GM12891 (cell line): Measurements from ENCODE around the gene NCKIPSD.

Experiments used
- POLR2A ChIP-seq: IDR thresholded peaks from 2 replicates; pipeline ENCODE4 v1.6.1; 2011; ENCODE audit warnings: low read depth, low read length, control low read depth
- POLR2AphosphoS5 ChIP-seq: IDR thresholded peaks from 2 replicates; pipeline ENCODE4 v1.6.1; 2011; ENCODE audit warnings: low read depth, low read length, control low read depth
- SPI1 ChIP-seq: IDR thresholded peaks from 2 replicates; pipeline ENCODE4 v1.6.1; 2011; ENCODE audit warnings: low read depth, low read length, control low read depth

- TF ChIP-seq POLR2A: no peak
- TF ChIP-seq POLR2AphosphoS5: no peak
- TF ChIP-seq SPI1: no peak
These were observed 8.1 kb upstream of the NCKIPSD start for GRCh38 chr3:48693826-48694225.
